DOHH2 (cell line): ENCODE results near the gene AFF4.
"Not testable (repeated sequence)": the region's sequence is repeated elsewhere in the genome, so short reads cannot be mapped to it uniquely, and the experiment has no call there.

Experiments
- H3F3A ChIP-seq: fragments of 200-600 bp; sonication (generic), shearing (Covaris generic); 2 replicates; pipeline ENCODE4 v1.6.0; 2016; ENCODE audit warnings: antibody characterized with exemption, mild to moderate bottlenecking; ENCODE audit not compliant: control insufficient read depth, insufficient read depth
- H3K27ac ChIP-seq: fragments of 200-600 bp; sonication (generic); 2 replicates; pipeline ENCODE4 v1.5.1; 2014; ENCODE audit warnings: low read depth, mild to moderate bottlenecking, low read length, moderate library complexity
- H3K27me3 ChIP-seq: fragments of 200-600 bp; sonication (generic); 2 replicates; pipeline ENCODE4 v1.6.1; 2014; ENCODE audit warnings: mild to moderate bottlenecking, low read length, mixed read lengths; ENCODE audit not compliant: control insufficient read depth
- H3K36me3 ChIP-seq: fragments of 200-600 bp; sonication (generic); 2 replicates; pipeline ENCODE4 v1.6.1; 2014; ENCODE audit warnings: mild to moderate bottlenecking, low read length, moderate library complexity, mixed read lengths; ENCODE audit not compliant: control insufficient read depth
- H3K4me1 ChIP-seq: fragments of 200-600 bp; sonication (generic); 2 replicates; pipeline ENCODE4 v1.6.1; 2014; ENCODE audit warnings: mild to moderate bottlenecking, low read length, mixed read lengths; ENCODE audit not compliant: control insufficient read depth
- H3K4me2 ChIP-seq: fragments of 200-600 bp; sonication (generic); 2 replicates; pipeline ENCODE4 v1.6.0; 2014; ENCODE audit warnings: mild to moderate bottlenecking, low read length, moderate library complexity
- H3K4me3 ChIP-seq: fragments of 200-600 bp; sonication (generic); 2 replicates; pipeline ENCODE4 v1.5.1; 2014; ENCODE audit warnings: mild to moderate bottlenecking, low read length, mixed read lengths
- H3K79me2 ChIP-seq: fragments of 200-600 bp; sonication (generic); 2 replicates; pipeline ENCODE4 v1.6.1; 2014; ENCODE audit warnings: mild to moderate bottlenecking, low read length, mixed read lengths; ENCODE audit not compliant: control insufficient read depth
- H3K9me2 ChIP-seq: fragments of 200-600 bp; sonication (generic); replicated peaks from 2 replicates; pipeline ENCODE4 v1.6.1; 2014; ENCODE audit warnings: mild to moderate bottlenecking, low read length, mixed read lengths; ENCODE audit not compliant: control insufficient read depth
- H3K9me3 ChIP-seq: fragments of 200-600 bp; sonication (generic); 2 replicates; pipeline ENCODE4 v1.6.1; 2014; ENCODE audit warnings: antibody characterized with exemption, low read length, mixed read lengths; ENCODE audit not compliant: control insufficient read depth, insufficient read depth
- H4K20me1 ChIP-seq: fragments of 200-600 bp; sonication (generic); 2 replicates; pipeline ENCODE4 v1.6.0; 2014; ENCODE audit warnings: low read depth, mild to moderate bottlenecking, antibody characterized with exemption, low read length, moderate library complexity; ENCODE audit not compliant: control insufficient read depth, insufficient read depth
- EZH2phosphoT487 ChIP-seq: fragments of 200-600 bp; sonication (generic); IDR thresholded peaks from 2 replicates; pipeline ENCODE4 v1.6.1; 2017; ENCODE audit warnings: borderline replicate concordance, mild to moderate bottlenecking, antibody characterized with exemption, low read length, moderate library complexity, mixed read lengths
- TF ChIP-seq, protein P1 (sequence below): fragments of 200-600 bp; sonication (generic); IDR thresholded peaks from one replicate; pipeline ENCODE4 v1.5.1; 2014; ENCODE audit warnings: antibody characterized with exemption, mild to moderate bottlenecking, low read depth, low read length; ENCODE audit not compliant: poor library complexity, severe bottlenecking

Gene AFF4

GRCh38 chr5:132987531-132988408 lies 24.3 kb upstream of the AFF4 start:
- no peaks in the 10 kb centered on the region for H3K27me3 ChIP-seq
- H3K9me3 ChIP-seq, result no peaks in the 10 kb centered on the region
- H3K79me2 ChIP-seq, result no peaks in the 10 kb centered on the region
- H4K20me1 ChIP-seq, result no peaks in the 10 kb centered on the region
- H3K36me3 ChIP-seq, result no peaks in the 10 kb centered on the region
- no peaks in the 10 kb centered on the region for H3K4me1 ChIP-seq
- H3K27ac ChIP-seq, result no peak overlapping the region
- no peaks in the 10 kb centered on the region for H3K9me2 ChIP-seq
- H3K4me3 ChIP-seq, result no peak overlapping the region
- H3K4me2 ChIP-seq, result no peak overlapping the region
- H3F3A ChIP-seq, result no peaks in the 10 kb centered on the region
- TF ChIP-seq, protein P1, sequence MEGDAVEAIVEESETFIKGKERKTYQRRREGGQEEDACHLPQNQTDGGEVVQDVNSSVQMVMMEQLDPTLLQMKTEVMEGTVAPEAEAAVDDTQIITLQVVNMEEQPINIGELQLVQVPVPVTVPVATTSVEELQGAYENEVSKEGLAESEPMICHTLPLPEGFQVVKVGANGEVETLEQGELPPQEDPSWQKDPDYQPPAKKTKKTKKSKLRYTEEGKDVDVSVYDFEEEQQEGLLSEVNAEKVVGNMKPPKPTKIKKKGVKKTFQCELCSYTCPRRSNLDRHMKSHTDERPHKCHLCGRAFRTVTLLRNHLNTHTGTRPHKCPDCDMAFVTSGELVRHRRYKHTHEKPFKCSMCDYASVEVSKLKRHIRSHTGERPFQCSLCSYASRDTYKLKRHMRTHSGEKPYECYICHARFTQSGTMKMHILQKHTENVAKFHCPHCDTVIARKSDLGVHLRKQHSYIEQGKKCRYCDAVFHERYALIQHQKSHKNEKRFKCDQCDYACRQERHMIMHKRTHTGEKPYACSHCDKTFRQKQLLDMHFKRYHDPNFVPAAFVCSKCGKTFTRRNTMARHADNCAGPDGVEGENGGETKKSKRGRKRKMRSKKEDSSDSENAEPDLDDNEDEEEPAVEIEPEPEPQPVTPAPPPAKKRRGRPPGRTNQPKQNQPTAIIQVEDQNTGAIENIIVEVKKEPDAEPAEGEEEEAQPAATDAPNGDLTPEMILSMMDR, result no peak
- no peak for TF ChIP-seq EZH2phosphoT487

DNA sequence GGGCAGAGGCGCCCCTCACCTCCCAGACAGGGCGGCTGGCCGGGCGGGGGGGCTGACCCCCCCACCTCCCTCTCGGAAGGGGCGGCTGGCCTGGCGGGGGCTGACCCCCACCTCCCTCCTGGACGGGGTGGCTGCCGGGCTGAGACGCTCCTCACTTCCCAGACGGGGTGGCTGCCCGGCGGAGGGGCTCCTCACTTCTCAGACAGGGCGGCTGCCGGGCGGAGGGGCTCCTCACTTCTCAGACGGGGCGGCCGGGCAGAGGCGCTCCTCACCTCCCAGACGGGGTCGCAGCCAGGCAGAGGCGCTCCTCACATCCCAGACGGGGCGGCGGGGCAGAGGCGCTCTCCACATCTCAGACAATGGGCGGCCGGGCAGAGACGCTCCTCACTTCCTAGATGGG lies 19.5 kb upstream of the AFF4 start:
- not testable (repeated sequence) for H3F3A ChIP-seq, H3K27ac ChIP-seq, H3K36me3 ChIP-seq, H4K20me1 ChIP-seq, H3K4me2 ChIP-seq, H3K9me2 ChIP-seq, H3K9me3 ChIP-seq, H3K4me3 ChIP-seq, H3K27me3 ChIP-seq, H3K79me2 ChIP-seq, H3K4me1 ChIP-seq

DNA sequence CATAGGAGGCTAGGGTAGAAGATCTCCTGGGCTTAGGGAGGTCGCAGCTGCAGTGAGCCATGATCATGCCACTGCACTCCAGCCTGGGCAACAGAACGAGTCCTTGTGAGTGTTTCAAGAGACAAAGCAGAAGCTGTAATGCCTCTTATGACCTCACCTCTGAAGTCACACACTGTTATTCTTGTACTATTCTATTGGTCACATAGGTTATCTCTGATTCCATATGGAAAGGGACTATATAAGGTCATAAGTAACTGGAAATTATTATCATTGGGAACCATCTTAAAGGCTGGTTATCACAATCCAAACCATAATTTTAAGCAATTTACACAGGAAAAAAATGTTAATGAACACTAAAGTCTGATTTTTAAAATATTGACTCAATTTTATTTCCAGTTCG lies 17.9 kb upstream of the AFF4 start:
- Histone ChIP-seq H3K27ac (no peak overlapping the region), H4K20me1 (no peaks in the 10 kb centered on the region), H3K9me3 (no peaks in the 10 kb centered on the region), H3K4me1 (no peaks in the 10 kb centered on the region), H3K4me3 (no peak overlapping the region), H3F3A (no peaks in the 10 kb centered on the region), H3K9me2 (no peaks in the 10 kb centered on the region), H3K36me3 (no peaks in the 10 kb centered on the region), H3K79me2 (no peaks in the 10 kb centered on the region), H3K27me3 (no peaks in the 10 kb centered on the region), H3K4me2 (no peak overlapping the region)
- TF ChIP-seq EZH2phosphoT487, result no peak
- TF ChIP-seq, protein P1, result no peak

- Histone ChIP-seq H4K20me1 (no peaks in the 10 kb centered on the region), H3K79me2 (no peaks in the 10 kb centered on the region), H3K4me1 (no peaks in the 10 kb centered on the region), H3K36me3 (no peaks in the 10 kb centered on the region), H3K27me3 (no peaks in the 10 kb centered on the region), H3K27ac (no peak overlapping the region), H3K4me3 (no peak overlapping the region), H3F3A (no peaks in the 10 kb centered on the region), H3K9me3 (no peaks in the 10 kb centered on the region), H3K4me2 (no peak overlapping the region), H3K9me2 (no peaks in the 10 kb centered on the region)
- no peak for TF ChIP-seq EZH2phosphoT487
- TF ChIP-seq, protein P1, result no peak
Observed at GRCh38 chr5:132979976-132980375, 16.5 kb upstream of the AFF4 start.
